Tibial artery (tissue), 4 donors: ENCODE measurements around the gene CHIC2.
"Not testable (repeated sequence)": the region's sequence is repeated elsewhere in the genome, so short reads cannot be mapped to it uniquely, and the experiment has no call there.

ENCODE experiments used
- DNase-seq, 2 donors: peaks; one replicate each; pipeline ENCODE4 v3.0.0-alpha.2; 2019
- H3K27ac ChIP-seq, 2 donors: fragments of 200-600 bp; sonication (generic) in 1 of 2; 1 replicate in 1 of 2; 2 replicates in 1 of 2; pipeline ENCODE4 v1.5.1; 2018 to 2019; ENCODE audit warnings: mild to moderate bottlenecking in 1 of 2
- H3K27me3 ChIP-seq, 2 donors: fragments of 200-600 bp; sonication (generic) in 1 of 2; one replicate each; pipeline versions ENCODE4 v1.5.1 to v1.6.0; 2016 to 2019
- H3K36me3 ChIP-seq, 3 donors: fragments of 200-600 bp; sonication (generic) in 2 of 3; one replicate each; pipeline ENCODE4 v1.5.1; 2016 to 2019; ENCODE audit warnings: mild to moderate bottlenecking in 2 of 3
- H3K4me1 ChIP-seq, 4 donors: fragments of 200-600 bp; sonication (generic) in 2 of 4; 1 replicate in 3 of 4; 2 replicates in 1 of 4; pipeline ENCODE4 v1.5.1; 2016 to 2019
- H3K4me3 ChIP-seq, 2 donors: fragments of 200-600 bp; sonication (generic) in 1 of 2; 1 replicate in 1 of 2; 2 replicates in 1 of 2; pipeline ENCODE4 v1.5.1; 2018 to 2019; ENCODE audit warnings: mild to moderate bottlenecking in 2 of 2
- H3K9me3 ChIP-seq, 3 donors: fragments of 200-600 bp; sonication (generic) in 1 of 3; one replicate each; pipeline ENCODE4 v1.5.1; 2016 to 2019
- CTCF ChIP-seq, 2 experiments: fragments of 200-600 bp in 1 of 2; fragments of 450-650 bp in 1 of 2; IDR thresholded peaks; one replicate each; pipeline ENCODE4 v1.5.1; 2017 to 2019; ENCODE audit warnings: antibody characterized with exemption in 2 of 2, mild to moderate bottlenecking in 1 of 2, moderate library complexity in 1 of 2
- intact Hi-C: fragments of 100-400 bp; cut with DNase I; formaldehyde crosslinking; loops from one replicate; pipeline ENCODE4 v1.15.0; 2023; ENCODE audit warnings: low total_unique reads

The CHIC2 gene

GRCh38 chr4:54064317-54065111, at the start of gene CHIC2:
Gene CHIC2, minus strand, starts transcription at chr4:54064605. Its CDS starts 305 bp downstream, at chr4:54064300.
- no peaks in the 10 kb centered on the region for H3K36me3 ChIP-seq
- peak within 1 kb of the TSS; percentile 90 to 93 for H3K4me3 ChIP-seq
- no peaks in the 10 kb centered on the region for H3K27me3 ChIP-seq
- intact Hi-C loops = no loop called here
- no peaks in the 10 kb centered on the region for H3K9me3 ChIP-seq
- peaks cover 0 to 61% (median 29%) of the 10 kb centered on the region in 4 donors for H3K4me1 ChIP-seq
- H3K27ac ChIP-seq = peak within 1 kb of the TSS; percentile 93 to 98
- DNase-seq = peak; percentile 95 to 97
- no peak for TF ChIP-seq CTCF (IDR thresholded peaks at IDR 0.05)

DNA sequence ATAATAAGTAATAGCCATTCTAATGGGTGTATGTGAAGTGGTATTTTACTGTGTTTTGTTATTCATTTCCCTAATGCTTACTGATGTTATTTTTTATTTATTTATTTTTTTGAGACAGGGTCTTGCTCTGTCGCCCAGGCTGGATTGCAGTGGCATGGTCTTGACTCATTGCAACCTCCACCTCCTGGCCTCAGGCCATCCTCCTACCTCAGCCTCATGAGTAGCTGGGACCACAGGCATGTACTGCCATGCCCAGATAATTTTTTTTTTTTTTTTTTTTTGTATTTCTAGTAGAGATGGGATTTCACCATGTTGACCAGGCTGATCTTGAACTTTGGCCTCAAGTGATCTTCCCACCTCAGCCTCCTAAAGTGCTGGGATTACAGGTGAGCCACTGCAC, 48.8 kb upstream of the CHIC2 start:
- H3K36me3 ChIP-seq, DNase-seq, intact Hi-C loops, H3K4me3 ChIP-seq, H3K27ac ChIP-seq, H3K9me3 ChIP-seq: not testable (repeated sequence)
- Histone ChIP-seq H3K4me1 (peaks cover 0 to 20% (median 11%) of the 10 kb centered on the region in 4 donors), H3K27me3 (peaks cover 0 to 35% of the 10 kb centered on the region in 2 donors)

DNA sequence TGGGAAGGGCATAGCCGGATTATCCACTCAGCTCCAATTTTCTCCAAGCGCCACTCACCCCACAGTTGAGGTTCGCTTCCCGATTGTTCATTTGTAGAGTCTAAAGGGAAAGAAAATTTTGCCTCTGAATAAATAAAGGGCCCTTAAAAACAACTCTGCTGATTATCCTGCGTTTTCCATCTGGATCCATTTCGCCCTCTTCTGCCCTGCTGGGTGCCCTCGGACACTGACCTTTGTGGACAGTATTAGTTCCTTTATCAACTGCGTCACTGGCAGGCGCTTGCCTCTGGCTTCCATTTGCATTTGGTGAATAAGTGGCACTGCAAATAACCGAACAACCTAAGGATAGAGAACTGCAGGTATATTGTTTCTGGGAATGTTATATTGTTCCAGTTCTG, 45.6 kb upstream of the CHIC2 start:
- H3K4me3 ChIP-seq = peak overlapping the region in 1 of 2 donors; percentile 18
- intact Hi-C loops = no loop called here

GRCh38 chr4:54109241-54110018, 45.0 kb upstream of the CHIC2 start:
- Histone ChIP-seq H3K27ac (no peak overlapping the region), H3K4me3 (peak overlapping the region in 1 of 2 donors; percentile 18), H3K4me1 (peaks cover 0 to 22% (median 12%) of the 10 kb centered on the region in 4 donors), H3K27me3 (peaks cover 0 to 66% of the 10 kb centered on the region in 2 donors), H3K9me3 (no peaks in the 10 kb centered on the region), H3K36me3 (no peaks in the 10 kb centered on the region)
- TF ChIP-seq CTCF (IDR thresholded peaks at IDR 0.05) = no peak
- intact Hi-C loops = no loop called here
- no peak for DNase-seq

More for the DNA sequence above, 45.6 kb upstream of the CHIC2 start:
- H3K9me3 ChIP-seq = no peaks in the 10 kb centered on the region
- DNase-seq = no peak
- H3K36me3 ChIP-seq = no peaks in the 10 kb centered on the region
- no peak overlapping the region for H3K27ac ChIP-seq
- H3K4me1 ChIP-seq = peaks cover 0 to 22% (median 12%) of the 10 kb centered on the region in 4 donors
- H3K27me3 ChIP-seq = peaks cover 0 to 61% of the 10 kb centered on the region in 2 donors
- TF ChIP-seq CTCF (IDR thresholded peaks at IDR 0.05) = no peak

DNA sequence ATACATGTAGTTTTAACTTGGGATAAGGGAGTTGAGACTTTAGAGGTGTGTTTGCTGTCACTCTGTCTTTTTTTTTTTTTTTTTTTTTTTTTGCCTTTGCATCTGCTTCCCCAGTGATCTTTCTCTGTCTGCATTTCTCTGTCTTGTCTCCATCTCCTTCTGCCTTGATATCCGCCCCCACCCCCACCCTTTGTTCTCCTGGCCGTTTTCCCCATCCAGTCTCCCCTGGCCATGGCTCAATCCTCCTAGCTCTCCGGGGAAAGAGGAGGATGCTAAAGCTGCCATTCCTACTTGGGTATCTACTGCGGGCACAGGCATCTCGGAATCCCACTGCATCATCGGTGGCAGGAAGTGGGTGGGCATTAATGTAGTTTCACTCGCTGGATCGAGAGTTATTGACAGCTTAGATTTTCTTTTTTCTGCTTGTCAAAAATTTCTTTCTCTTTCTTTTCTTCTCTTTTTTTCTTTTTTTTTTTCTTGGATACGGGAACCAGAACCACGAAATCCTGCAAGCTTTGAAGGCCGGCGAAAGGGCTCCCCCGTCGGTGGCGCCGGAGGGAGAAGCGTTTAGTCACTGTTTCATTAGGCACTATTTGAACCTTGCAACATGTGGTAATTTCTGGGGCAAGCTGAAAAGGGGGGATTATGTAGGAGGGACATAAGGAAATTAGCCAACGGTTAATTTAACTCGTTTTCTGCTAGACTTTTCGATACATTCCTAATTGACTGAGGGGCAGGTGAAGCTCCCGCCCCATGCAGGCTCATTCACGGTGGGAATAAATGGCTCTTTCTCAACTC, 43.7 kb upstream of the CHIC2 start:
- Histone ChIP-seq H3K4me3 (no peak overlapping the region), H3K4me1 (peaks cover 0 to 34% (median 19%) of the 10 kb centered on the region in 4 donors), H3K27me3 (peaks cover 0 to 74% of the 10 kb centered on the region in 2 donors), H3K27ac (no peak overlapping the region), H3K36me3 (no peaks in the 10 kb centered on the region), H3K9me3 (no peaks in the 10 kb centered on the region)
- intact Hi-C loops = no loop called here
- DNase-seq = no peak
- TF ChIP-seq CTCF (IDR thresholded peaks at IDR 0.05) = no peak
